GM23338 (cell line): Measurements from ENCODE around the gene DGKG. TPM values are rescaled to one million over a fixed set of nuclear protein-coding genes. Genes with fewer than 3 reads are reported as not detected.
A peak's percentile ranks its signal among the peaks of the same experiment; 100 is the strongest.

ENCODE experiments used
- ATAC-seq: fragments of 200-7000 bp; cut with Tn5 transposase; 3 replicates; pipeline ENCODE4 v1.9.1; 2020
- DNase-seq: peaks from one replicate; pipeline ENCODE4 v3.0.0-alpha.2; 2015; ENCODE audit warnings: low spot score
- H2AFZ ChIP-seq: fragments of 200-600 bp; sonication (generic); 2 replicates; pipeline ENCODE4 v1.8.0; 2016; ENCODE audit warnings: antibody characterized with exemption, mild to moderate bottlenecking, moderate library complexity
- H3F3A ChIP-seq: fragments of 200-600 bp; sonication (generic); replicated peaks from 2 replicates; pipeline ENCODE4 v1.8.0; 2017; ENCODE audit warnings: antibody characterized with exemption, mixed run types, low read depth
- H3K27ac ChIP-seq: fragments of 200-600 bp; sonication (generic); 2 replicates; pipeline ENCODE4 v1.6.1; 2016; ENCODE audit warnings: low read depth
- H3K27me3 ChIP-seq: fragments of 200-600 bp; sonication (generic); 2 replicates; pipeline ENCODE4 v1.8.0; 2016; ENCODE audit warnings: mild to moderate bottlenecking, mixed run types, moderate library complexity; ENCODE audit not compliant: insufficient read depth
- H3K36me3 ChIP-seq: fragments of 200-600 bp; sonication (generic); 2 replicates; pipeline ENCODE4 v1.8.0; 2016; ENCODE audit warnings: mild to moderate bottlenecking; ENCODE audit not compliant: insufficient read depth
- H3K4me1 ChIP-seq: fragments of 200-600 bp; sonication (generic); 2 replicates; pipeline ENCODE4 v1.8.0; 2016; ENCODE audit warnings: mild to moderate bottlenecking, moderate library complexity; ENCODE audit not compliant: insufficient read depth
- H3K4me2 ChIP-seq: fragments of 200-600 bp; sonication (generic); 2 replicates; pipeline ENCODE4 v1.7.1; 2017; ENCODE audit warnings: mixed run types
- H3K4me3 ChIP-seq: fragments of 200-600 bp; sonication (generic); 2 replicates; pipeline ENCODE4 v1.6.1; 2016; ENCODE audit warnings: mixed run types
- H3K79me2 ChIP-seq: fragments of 200-600 bp; sonication (generic); replicated peaks from 2 replicates; pipeline ENCODE4 v1.8.0; 2017; ENCODE audit warnings: mild to moderate bottlenecking; ENCODE audit not compliant: insufficient read depth
- H3K9me2 ChIP-seq: fragments of 200-600 bp; sonication (generic); 2 replicates; pipeline ENCODE4 v1.8.0; 2017; ENCODE audit not compliant: insufficient read depth
- H4K20me1 ChIP-seq: fragments of 200-600 bp; sonication (generic); replicated peaks from 2 replicates; pipeline ENCODE4 v1.8.0; 2017; ENCODE audit warnings: mild to moderate bottlenecking; ENCODE audit not compliant: insufficient read depth
- H3K27ac Mint-ChIP-seq: 2 replicates; pipeline ENCODE4 v1.8.0; 2020; ENCODE audit warnings: inconsistent platforms, mild to moderate bottlenecking, moderate library complexity, mixed read lengths
- H3K27me3 Mint-ChIP-seq: 3 replicates; pipeline ENCODE4 v1.8.0; 2022; ENCODE audit warnings: low read depth, mild to moderate bottlenecking, moderate library complexity, mixed read lengths, inconsistent platforms; ENCODE audit not compliant: insufficient read depth, poor library complexity
- H3K36me3 Mint-ChIP-seq: 3 replicates; pipeline ENCODE4 v1.8.0; 2021; ENCODE audit warnings: low read depth, mild to moderate bottlenecking, inconsistent platforms, moderate library complexity, mixed read lengths
- H3K4me1 Mint-ChIP-seq: 3 replicates; pipeline ENCODE4 v1.8.0; 2020; ENCODE audit warnings: mild to moderate bottlenecking, inconsistent platforms, mixed read lengths
- H3K4me3 Mint-ChIP-seq: 3 replicates; pipeline ENCODE4 v1.8.0; 2021; ENCODE audit warnings: moderate library complexity, mild to moderate bottlenecking, inconsistent platforms, mixed read lengths
- H3K9me3 Mint-ChIP-seq: 3 replicates; pipeline ENCODE4 v1.8.0; 2020; ENCODE audit warnings: moderate library complexity, mild to moderate bottlenecking, inconsistent platforms, mixed read lengths
- EZH2 ChIP-seq: fragments of 200-600 bp; sonication (generic); IDR thresholded peaks from one replicate; pipeline ENCODE4 v1.8.0; 2017; ENCODE audit warnings: antibody characterized with exemption, mild to moderate bottlenecking, low read depth; ENCODE audit not compliant: unreplicated experiment
- EZH2phosphoT487 ChIP-seq: fragments of 200-600 bp; sonication (generic); IDR thresholded peaks from one replicate; pipeline ENCODE4 v1.8.1; 2018; ENCODE audit warnings: antibody characterized with exemption; ENCODE audit not compliant: unreplicated experiment
- JUNB ChIP-seq: IDR thresholded peaks from one replicate; pipeline ENCODE4 v1.6.1; 2016; ENCODE audit warnings: antibody characterized with exemption; ENCODE audit not compliant: unreplicated experiment
- STAT1 ChIP-seq: IDR thresholded peaks from one replicate; pipeline ENCODE4 v1.6.1; 2016; ENCODE audit warnings: antibody characterized with exemption; ENCODE audit not compliant: unreplicated experiment
- ZNF114 ChIP-seq: fragments of 250-450 bp; sonication (Bioruptor Pico); IDR thresholded peaks from 2 replicates; pipeline ENCODE4 v1.5.0; 2020; ENCODE audit warnings: mild to moderate bottlenecking, moderate library complexity
- ZNF331 ChIP-seq: fragments of 250-450 bp; sonication (Bioruptor Pico); IDR thresholded peaks from 2 replicates; pipeline ENCODE4 v1.5.0; 2020; ENCODE audit warnings: low read depth, mild to moderate bottlenecking, moderate library complexity
- long read RNA-seq: library from polyadenylated mRNA; unstranded; transcript quantifications from one replicate; pipeline ENCODE4 v2.0.0, GENCODE V29; 2020; ENCODE audit not compliant: unreplicated experiment
- polyA plus RNA-seq: library from polyadenylated mRNA; unstranded; fragments of >200 nt; fragmentation: Nextera tagmentation; extraction: Ambion mirVana; gene quantifications from 2 replicates; pipeline ENCODE4 v1.2.1, GENCODE V29; 2016
- total RNA-seq: library from RNA; depleted of rRNA; stranded (reverse); fragments of >200 nt; shearing (Covaris generic); gene quantifications from 2 replicates; pipeline ENCODE4 v1.2.3, GENCODE V29; 2014; rRNA removed
- TF ChIP-seq, protein P1 (sequence below): IDR thresholded peaks from 2 replicates; pipeline ENCODE4 v1.6.1; 2016; ENCODE audit warnings: antibody characterized with exemption
- TF ChIP-seq, protein P2 (sequence below), 2 experiments: fragments of 200-600 bp in 1 of 2; sonication (generic) in 1 of 2; conservative IDR thresholded peaks; 2 replicates each; pipeline versions ENCODE4 v1.5.1 to v1.6.1; 2016 to 2017; ENCODE audit warnings: antibody characterized with exemption in 2 of 2, low read depth in 2 of 2, mild to moderate bottlenecking in 2 of 2, moderate library complexity in 1 of 2
- TF ChIP-seq, protein P3 (sequence below): fragments of 250-450 bp; sonication (Bioruptor Pico); IDR thresholded peaks from 2 replicates; pipeline ENCODE4 v1.5.0; 2020; ENCODE audit warnings: mild to moderate bottlenecking, moderate library complexity

Gene DGKG
- total RNA-seq (0.14 TPM in 1 of 2 replicates, not detected in the other), polyA plus RNA-seq (0.17 and 0.31 TPM in 2 replicates)
- long read RNA-seq: 0 reads

DNA sequence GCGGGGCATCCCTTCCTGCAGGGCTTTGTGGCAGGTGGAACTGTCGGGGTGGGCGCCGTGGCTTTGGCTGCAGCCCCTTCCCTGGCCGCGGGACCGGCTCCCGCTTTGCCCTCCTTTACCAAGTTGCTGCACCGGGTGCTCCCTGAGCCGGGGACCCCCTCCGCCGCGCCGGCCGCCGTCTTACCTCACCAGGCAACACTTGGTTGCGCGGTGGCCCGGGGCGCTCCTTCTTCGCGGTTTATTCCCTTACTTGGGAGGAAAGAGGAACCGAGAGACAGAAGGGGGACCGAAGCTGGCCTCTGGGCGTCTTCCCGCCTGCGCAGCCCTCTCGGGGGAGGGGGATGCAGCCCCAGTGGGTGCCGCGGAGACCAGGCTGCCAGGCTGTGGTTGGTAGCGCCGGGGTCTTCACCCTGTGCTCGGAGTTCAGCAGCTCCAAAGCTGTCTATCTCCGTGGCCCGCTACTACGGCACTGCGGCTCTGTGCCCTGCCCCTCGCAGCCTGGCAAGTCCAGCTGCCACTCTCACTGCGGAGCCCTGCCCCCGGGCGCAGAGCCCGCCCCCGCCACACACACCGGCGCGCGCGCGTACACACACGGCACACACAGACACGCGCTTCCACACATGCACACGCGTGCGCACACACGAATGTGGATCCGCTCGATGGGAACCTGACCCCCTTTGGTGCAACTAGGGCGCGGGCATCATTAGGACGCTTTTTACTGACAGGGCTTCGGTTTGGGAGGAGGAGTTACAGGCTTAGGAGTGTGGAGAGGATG, at the start of gene DGKG:
Gene DGKG (minus strand): TSS at position 473 of the 775 bp plus-strand sequence. CDS start 41,775 bp downstream, outside the sequence.
- 0 out of 2 replicates have a peak, but pooled peaks cover 4% of the 10 kb centered on the region for H3K4me1 ChIP-seq
- no peaks in the 10 kb centered on the region for H3K79me2 ChIP-seq
- no peaks in the 10 kb centered on the region for H4K20me1 ChIP-seq
- peak; percentile 54 for DNase-seq
- TF ChIP-seq, protein P1, sequence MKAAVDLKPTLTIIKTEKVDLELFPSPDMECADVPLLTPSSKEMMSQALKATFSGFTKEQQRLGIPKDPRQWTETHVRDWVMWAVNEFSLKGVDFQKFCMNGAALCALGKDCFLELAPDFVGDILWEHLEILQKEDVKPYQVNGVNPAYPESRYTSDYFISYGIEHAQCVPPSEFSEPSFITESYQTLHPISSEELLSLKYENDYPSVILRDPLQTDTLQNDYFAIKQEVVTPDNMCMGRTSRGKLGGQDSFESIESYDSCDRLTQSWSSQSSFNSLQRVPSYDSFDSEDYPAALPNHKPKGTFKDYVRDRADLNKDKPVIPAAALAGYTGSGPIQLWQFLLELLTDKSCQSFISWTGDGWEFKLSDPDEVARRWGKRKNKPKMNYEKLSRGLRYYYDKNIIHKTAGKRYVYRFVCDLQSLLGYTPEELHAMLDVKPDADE: no peak
- TF ChIP-seq JUNB: no peak
- TF ChIP-seq EZH2: peak; percentile 26
- H3K36me3 Mint-ChIP-seq: no peaks in the 10 kb centered on the region
- H3K4me3 Mint-ChIP-seq: peak within 1 kb of the TSS; percentile 71
- peaks cover 45% of the 10 kb centered on the region for H3K27me3 Mint-ChIP-seq
- H3K27ac Mint-ChIP-seq: no peak within 1 kb of the TSS
- H3K9me2 ChIP-seq: no peaks in the 10 kb centered on the region
- no peaks in the 10 kb centered on the region for H3K36me3 ChIP-seq
- H3K27me3 ChIP-seq: peaks cover 67% of the 10 kb centered on the region
- 0 out of 2 replicates have a peak, but pooled peaks cover 5% of the 10 kb centered on the region for H3F3A ChIP-seq
- H3K4me1 Mint-ChIP-seq: peaks cover 12% of the 10 kb centered on the region
- H3K4me3 ChIP-seq: peak within 1 kb of the TSS; percentile 77
- no peaks in the 10 kb centered on the region for H3K9me3 Mint-ChIP-seq
- H3K4me2 ChIP-seq: peak within 1 kb of the TSS; percentile 98
- peak within 1 kb of the TSS; percentile 97 for H2AFZ ChIP-seq
- peak; percentile 84 for ATAC-seq
- H3K27ac ChIP-seq: no peak within 1 kb of the TSS

DNA sequence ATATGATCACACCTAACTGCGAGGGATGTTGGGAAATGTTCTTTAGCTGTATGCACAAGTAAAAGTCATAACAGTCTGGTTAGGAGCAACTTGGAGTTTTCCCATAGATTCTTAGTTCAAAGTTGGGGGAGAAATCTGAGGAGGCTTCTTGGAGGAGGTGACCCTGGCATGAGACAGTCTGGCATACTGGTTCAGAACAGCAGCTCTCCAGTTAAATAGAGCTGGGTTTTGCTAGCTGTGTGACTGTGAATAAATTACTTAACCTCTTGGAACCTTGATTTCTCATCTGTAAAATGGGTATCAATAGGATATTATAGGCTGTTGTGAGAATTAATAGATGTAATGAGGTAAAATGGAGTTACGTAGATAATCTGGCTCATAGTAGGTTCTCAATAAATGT, 49.1 kb upstream of the DGKG start:
- peaks cover 17% of the 10 kb centered on the region for H3K4me1 ChIP-seq
- Mint-ChIP-seq H3K4me3 (no peak overlapping the region), H3K27ac (no peak overlapping the region), H3K4me1 (peaks cover 31% of the 10 kb centered on the region), H3K36me3 (no peaks in the 10 kb centered on the region; the same call in 2 of the 3 replicates), H3K9me3 (no peaks in the 10 kb centered on the region), H3K27me3 (peaks cover 26% of the 10 kb centered on the region)
- no peaks in the 10 kb centered on the region for H3K27me3 ChIP-seq
- H3K36me3 ChIP-seq: no peaks in the 10 kb centered on the region
- H2AFZ ChIP-seq: no peak overlapping the region
- no peak for ATAC-seq
- no peak for DNase-seq
- H3F3A ChIP-seq: no peaks in the 10 kb centered on the region
- TF ChIP-seq, protein P2, sequence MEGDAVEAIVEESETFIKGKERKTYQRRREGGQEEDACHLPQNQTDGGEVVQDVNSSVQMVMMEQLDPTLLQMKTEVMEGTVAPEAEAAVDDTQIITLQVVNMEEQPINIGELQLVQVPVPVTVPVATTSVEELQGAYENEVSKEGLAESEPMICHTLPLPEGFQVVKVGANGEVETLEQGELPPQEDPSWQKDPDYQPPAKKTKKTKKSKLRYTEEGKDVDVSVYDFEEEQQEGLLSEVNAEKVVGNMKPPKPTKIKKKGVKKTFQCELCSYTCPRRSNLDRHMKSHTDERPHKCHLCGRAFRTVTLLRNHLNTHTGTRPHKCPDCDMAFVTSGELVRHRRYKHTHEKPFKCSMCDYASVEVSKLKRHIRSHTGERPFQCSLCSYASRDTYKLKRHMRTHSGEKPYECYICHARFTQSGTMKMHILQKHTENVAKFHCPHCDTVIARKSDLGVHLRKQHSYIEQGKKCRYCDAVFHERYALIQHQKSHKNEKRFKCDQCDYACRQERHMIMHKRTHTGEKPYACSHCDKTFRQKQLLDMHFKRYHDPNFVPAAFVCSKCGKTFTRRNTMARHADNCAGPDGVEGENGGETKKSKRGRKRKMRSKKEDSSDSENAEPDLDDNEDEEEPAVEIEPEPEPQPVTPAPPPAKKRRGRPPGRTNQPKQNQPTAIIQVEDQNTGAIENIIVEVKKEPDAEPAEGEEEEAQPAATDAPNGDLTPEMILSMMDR (conservative IDR thresholded peaks at IDR 0.05; ENCODE audit: low read depth in 2 of 2): no peak
- TF ChIP-seq EZH2 (no peak), ZNF114 (CRISPR knock-in tag) (no peak), EZH2phosphoT487 (no peak), JUNB (no peak), ZNF331 (CRISPR knock-in tag) (no peak), STAT1 (no peak)
- TF ChIP-seq, protein P1: no peak
- TF ChIP-seq, protein P3, sequence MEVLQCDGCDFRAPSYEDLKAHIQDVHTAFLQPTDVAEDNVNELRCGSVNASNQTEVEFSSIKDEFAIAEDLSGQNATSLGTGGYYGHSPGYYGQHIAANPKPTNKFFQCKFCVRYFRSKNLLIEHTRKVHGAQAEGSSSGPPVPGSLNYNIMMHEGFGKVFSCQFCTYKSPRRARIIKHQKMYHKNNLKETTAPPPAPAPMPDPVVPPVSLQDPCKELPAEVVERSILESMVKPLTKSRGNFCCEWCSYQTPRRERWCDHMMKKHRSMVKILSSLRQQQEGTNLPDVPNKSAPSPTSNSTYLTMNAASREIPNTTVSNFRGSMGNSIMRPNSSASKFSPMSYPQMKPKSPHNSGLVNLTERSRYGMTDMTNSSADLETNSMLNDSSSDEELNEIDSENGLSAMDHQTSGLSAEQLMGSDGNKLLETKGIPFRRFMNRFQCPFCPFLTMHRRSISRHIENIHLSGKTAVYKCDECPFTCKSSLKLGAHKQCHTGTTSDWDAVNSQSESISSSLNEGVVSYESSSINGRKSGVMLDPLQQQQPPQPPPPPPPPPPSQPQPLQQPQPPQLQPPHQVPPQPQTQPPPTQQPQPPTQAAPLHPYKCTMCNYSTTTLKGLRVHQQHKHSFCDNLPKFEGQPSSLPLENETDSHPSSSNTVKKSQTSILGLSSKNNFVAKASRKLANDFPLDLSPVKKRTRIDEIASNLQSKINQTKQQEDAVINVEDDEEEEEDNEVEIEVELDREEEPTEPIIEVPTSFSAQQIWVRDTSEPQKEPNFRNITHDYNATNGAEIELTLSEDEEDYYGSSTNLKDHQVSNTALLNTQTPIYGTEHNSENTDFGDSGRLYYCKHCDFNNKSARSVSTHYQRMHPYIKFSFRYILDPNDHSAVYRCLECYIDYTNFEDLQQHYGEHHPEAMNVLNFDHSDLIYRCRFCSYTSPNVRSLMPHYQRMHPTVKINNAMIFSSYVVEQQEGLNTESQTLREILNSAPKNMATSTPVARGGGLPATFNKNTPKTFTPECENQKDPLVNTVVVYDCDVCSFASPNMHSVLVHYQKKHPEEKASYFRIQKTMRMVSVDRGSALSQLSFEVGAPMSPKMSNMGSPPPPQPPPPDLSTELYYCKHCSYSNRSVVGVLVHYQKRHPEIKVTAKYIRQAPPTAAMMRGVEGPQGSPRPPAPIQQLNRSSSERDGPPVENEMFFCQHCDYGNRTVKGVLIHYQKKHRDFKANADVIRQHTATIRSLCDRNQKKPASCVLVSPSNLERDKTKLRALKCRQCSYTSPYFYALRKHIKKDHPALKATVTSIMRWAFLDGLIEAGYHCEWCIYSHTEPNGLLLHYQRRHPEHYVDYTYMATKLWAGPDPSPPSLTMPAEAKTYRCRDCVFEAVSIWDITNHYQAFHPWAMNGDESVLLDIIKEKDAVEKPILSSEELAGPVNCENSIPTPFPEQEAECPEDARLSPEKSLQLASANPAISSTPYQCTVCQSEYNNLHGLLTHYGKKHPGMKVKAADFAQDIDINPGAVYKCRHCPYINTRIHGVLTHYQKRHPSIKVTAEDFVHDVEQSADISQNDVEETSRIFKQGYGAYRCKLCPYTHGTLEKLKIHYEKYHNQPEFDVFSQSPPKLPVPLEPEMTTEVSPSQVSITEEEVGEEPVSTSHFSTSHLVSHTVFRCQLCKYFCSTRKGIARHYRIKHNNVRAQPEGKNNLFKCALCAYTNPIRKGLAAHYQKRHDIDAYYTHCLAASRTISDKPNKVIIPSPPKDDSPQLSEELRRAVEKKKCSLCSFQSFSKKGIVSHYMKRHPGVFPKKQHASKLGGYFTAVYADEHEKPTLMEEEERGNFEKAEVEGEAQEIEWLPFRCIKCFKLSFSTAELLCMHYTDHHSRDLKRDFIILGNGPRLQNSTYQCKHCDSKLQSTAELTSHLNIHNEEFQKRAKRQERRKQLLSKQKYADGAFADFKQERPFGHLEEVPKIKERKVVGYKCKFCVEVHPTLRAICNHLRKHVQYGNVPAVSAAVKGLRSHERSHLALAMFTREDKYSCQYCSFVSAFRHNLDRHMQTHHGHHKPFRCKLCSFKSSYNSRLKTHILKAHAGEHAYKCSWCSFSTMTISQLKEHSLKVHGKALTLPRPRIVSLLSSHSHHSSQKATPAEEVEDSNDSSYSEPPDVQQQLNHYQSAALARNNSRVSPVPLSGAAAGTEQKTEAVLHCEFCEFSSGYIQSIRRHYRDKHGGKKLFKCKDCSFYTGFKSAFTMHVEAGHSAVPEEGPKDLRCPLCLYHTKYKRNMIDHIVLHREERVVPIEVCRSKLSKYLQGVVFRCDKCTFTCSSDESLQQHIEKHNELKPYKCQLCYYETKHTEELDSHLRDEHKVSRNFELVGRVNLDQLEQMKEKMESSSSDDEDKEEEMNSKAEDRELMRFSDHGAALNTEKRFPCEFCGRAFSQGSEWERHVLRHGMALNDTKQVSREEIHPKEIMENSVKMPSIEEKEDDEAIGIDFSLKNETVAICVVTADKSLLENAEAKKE: no peak
- H3K27ac ChIP-seq: no peak overlapping the region
- H3K9me2 ChIP-seq: no peaks in the 10 kb centered on the region
- no peak overlapping the region for H3K4me2 ChIP-seq
- no peaks in the 10 kb centered on the region for H3K79me2 ChIP-seq
- H4K20me1 ChIP-seq: no peaks in the 10 kb centered on the region
- no peak overlapping the region for H3K4me3 ChIP-seq
